Activated CD4-positive, alpha-beta memory T cell treated with anti-CD3 and anti-CD28 coated beads for 36 hours (primary cell): ENCODE measurements around the gene TCEA3. TPM values are rescaled to one million over a fixed set of nuclear protein-coding genes. Genes with fewer than 3 reads are reported as not detected.

Experiments used
- CTCF ChIA-PET: fragments of 350-600 bp; sonication (Branson Sonifier 250); formaldehyde crosslinking; loops from one replicate; lab custom pipeline; 2021; ENCODE audit warnings: antibody characterized with exemption, inconsistent platforms; lab: Charles Lee
- POLR2A ChIA-PET: fragments of 350-600 bp; sonication (Branson Sonifier 250); formaldehyde crosslinking; loops from one replicate; lab custom pipeline; 2021; ENCODE audit warnings: antibody characterized with exemption; lab: Charles Lee
- DNase-seq: peaks from one replicate; pipeline ENCODE4 v3.0.0-alpha.2; 2020
- H3K27ac Mint-ChIP-seq: one replicate; pipeline ENCODE4 v1.8.0; 2021; ENCODE audit warnings: mixed read lengths
- H3K27me3 Mint-ChIP-seq: one replicate; pipeline ENCODE4 v1.8.0; 2021; ENCODE audit warnings: mixed read lengths
- H3K36me3 Mint-ChIP-seq: one replicate; pipeline ENCODE4 v1.8.0; 2021; ENCODE audit warnings: mixed read lengths
- H3K4me1 Mint-ChIP-seq: one replicate; pipeline ENCODE4 v1.8.0; 2021; ENCODE audit warnings: low read depth, mixed read lengths
- H3K4me3 Mint-ChIP-seq: one replicate; pipeline ENCODE4 v1.8.0; 2021; ENCODE audit warnings: mild to moderate bottlenecking, mixed read lengths
- H3K9me3 Mint-ChIP-seq: one replicate; pipeline ENCODE4 v1.8.0; 2021; ENCODE audit warnings: mixed read lengths
- intact Hi-C: fragments of 100-400 bp; cut with micrococcal nuclease; formaldehyde crosslinking; loops from one replicate; pipeline ENCODE4 v1.15.1; 2023
- total RNA-seq, 2 experiments: library from RNA; stranded (reverse); gene quantifications; one replicate each; pipeline ENCODE4 v1.2.3, GENCODE V29; 2021

TCEA3 gene
- total RNA-seq, 2 experiments from 2014 or later: 4.4 to 4.5 TPM

GRCh38 chr1:23444104-23444533, 19.6 kb upstream of the TCEA3 start:
- no peaks in the 10 kb centered on the region for H3K36me3 Mint-ChIP-seq
- no peaks in the 10 kb centered on the region for H3K27me3 Mint-ChIP-seq
- ChIA-PET POLR2A (no interaction called here), CTCF (no interaction called here)
- H3K4me3 Mint-ChIP-seq: no peak overlapping the region
- intact Hi-C loops: no loop called here
- H3K4me1 Mint-ChIP-seq: no peaks in the 10 kb centered on the region
- H3K9me3 Mint-ChIP-seq: no peaks in the 10 kb centered on the region
- H3K27ac Mint-ChIP-seq: no peak overlapping the region
- DNase-seq: no peak

GRCh38 chr1:23442751-23443150, 18.2 kb upstream of the TCEA3 start:
- ChIA-PET CTCF (interaction anchor here (0.8 kb wide), 1 partner anchor 54 kb away, joined by 3 read pairs; no protein-coding TSS in a partner anchor), POLR2A (no interaction called here)
- intact Hi-C loops: no loop called here
- Mint-ChIP-seq H3K36me3 (no peaks in the 10 kb centered on the region), H3K4me1 (no peaks in the 10 kb centered on the region), H3K27me3 (no peaks in the 10 kb centered on the region), H3K27ac (no peak overlapping the region), H3K9me3 (no peaks in the 10 kb centered on the region), H3K4me3 (no peak overlapping the region)
- no peak for DNase-seq

- CTCF ChIA-PET: interaction anchor here (0.6 to 0.9 kb wide), 3 partner anchors 38 to 310 kb away, joined by 3 read pairs; no protein-coding TSS in a partner anchor
- Mint-ChIP-seq H3K27ac (no peak overlapping the region), H3K27me3 (no peaks in the 10 kb centered on the region), H3K9me3 (no peaks in the 10 kb centered on the region), H3K36me3 (no peaks in the 10 kb centered on the region), H3K4me1 (no peaks in the 10 kb centered on the region), H3K4me3 (no peak overlapping the region)
- no peak for DNase-seq
- intact Hi-C loops: no loop called here
- POLR2A ChIA-PET: no interaction called here
These were observed 17.0 kb upstream of the TCEA3 start for GRCh38 chr1:23441446-23442148.

GRCh38 chr1:23438545-23438944, 14.0 kb upstream of the TCEA3 start:
- Mint-ChIP-seq H3K4me1 (no peaks in the 10 kb centered on the region), H3K9me3 (no peaks in the 10 kb centered on the region), H3K4me3 (no peak overlapping the region), H3K36me3 (no peaks in the 10 kb centered on the region), H3K27ac (no peak overlapping the region), H3K27me3 (no peaks in the 10 kb centered on the region)
- no peak for DNase-seq
- intact Hi-C loops: no loop called here
- ChIA-PET CTCF (no interaction called here), POLR2A (no interaction called here)

GRCh38 chr1:23437355-23437664, 12.8 kb upstream of the TCEA3 start:
- no peak overlapping the region for H3K4me3 Mint-ChIP-seq
- H3K9me3 Mint-ChIP-seq: no peaks in the 10 kb centered on the region
- CTCF ChIA-PET: no interaction called here
- no peaks in the 10 kb centered on the region for H3K36me3 Mint-ChIP-seq
- intact Hi-C loops: no loop called here
- no peak for DNase-seq
- POLR2A ChIA-PET: no interaction called here
- H3K27me3 Mint-ChIP-seq: no peaks in the 10 kb centered on the region
- no peak overlapping the region for H3K27ac Mint-ChIP-seq
- no peaks in the 10 kb centered on the region for H3K4me1 Mint-ChIP-seq

GRCh38 chr1:23436520-23437354, 12.2 kb upstream of the TCEA3 start:
- no peaks in the 10 kb centered on the region for H3K36me3 Mint-ChIP-seq
- H3K4me3 Mint-ChIP-seq: no peak overlapping the region
- intact Hi-C loops: no loop called here
- CTCF ChIA-PET: no interaction called here
- DNase-seq: peak; percentile 39
- H3K27ac Mint-ChIP-seq: no peak overlapping the region
- POLR2A ChIA-PET: no interaction called here
- no peaks in the 10 kb centered on the region for H3K27me3 Mint-ChIP-seq
- no peaks in the 10 kb centered on the region for H3K9me3 Mint-ChIP-seq
- no peaks in the 10 kb centered on the region for H3K4me1 Mint-ChIP-seq

- intact Hi-C loops: no loop called here
- DNase-seq: no peak
- Mint-ChIP-seq H3K27ac (no peak overlapping the region), H3K4me1 (no peaks in the 10 kb centered on the region), H3K36me3 (no peaks in the 10 kb centered on the region), H3K9me3 (no peaks in the 10 kb centered on the region), H3K4me3 (no peak overlapping the region), H3K27me3 (no peaks in the 10 kb centered on the region)
- POLR2A ChIA-PET: no interaction called here
- CTCF ChIA-PET: no interaction called here
These were observed 9.8 kb upstream of the TCEA3 start for GRCh38 chr1:23434260-23434775.

GRCh38 chr1:23433122-23433521, 8.6 kb upstream of the TCEA3 start:
- no peaks in the 10 kb centered on the region for H3K4me1 Mint-ChIP-seq
- intact Hi-C loops: no loop called here
- no peak overlapping the region for H3K27ac Mint-ChIP-seq
- no peaks in the 10 kb centered on the region for H3K9me3 Mint-ChIP-seq
- ChIA-PET POLR2A (no interaction called here), CTCF (no interaction called here)
- H3K27me3 Mint-ChIP-seq: no peaks in the 10 kb centered on the region
- DNase-seq: no peak
- H3K36me3 Mint-ChIP-seq: no peaks in the 10 kb centered on the region
- no peak overlapping the region for H3K4me3 Mint-ChIP-seq

- ChIA-PET CTCF (interaction anchor here (0.6 kb wide), 1 partner anchor 31 kb away, joined by 3 read pairs; no protein-coding TSS in a partner anchor), POLR2A (no interaction called here)
- intact Hi-C loops: no loop called here
These were observed 6.9 kb upstream of the TCEA3 start for GRCh38 chr1:23431431-23431830.

GRCh38 chr1:23430803-23431202, 6.3 kb upstream of the TCEA3 start:
- no peak overlapping the region for H3K27ac Mint-ChIP-seq
- no peaks in the 10 kb centered on the region for H3K4me1 Mint-ChIP-seq
- POLR2A ChIA-PET: no interaction called here
- CTCF ChIA-PET: interaction anchor here (0.6 kb wide), 1 partner anchor 31 kb away, joined by 3 read pairs; no protein-coding TSS in a partner anchor
- H3K27me3 Mint-ChIP-seq: no peaks in the 10 kb centered on the region
- H3K36me3 Mint-ChIP-seq: no peaks in the 10 kb centered on the region
- no peak for DNase-seq
- H3K9me3 Mint-ChIP-seq: no peaks in the 10 kb centered on the region
- no peak overlapping the region for H3K4me3 Mint-ChIP-seq
- intact Hi-C loops: no loop called here

More at GRCh38 chr1:23431431-23431830, 6.9 kb upstream of the TCEA3 start:
- no peaks in the 10 kb centered on the region for H3K9me3 Mint-ChIP-seq
- no peak for DNase-seq
- no peak overlapping the region for H3K4me3 Mint-ChIP-seq
- no peaks in the 10 kb centered on the region for H3K4me1 Mint-ChIP-seq
- no peaks in the 10 kb centered on the region for H3K36me3 Mint-ChIP-seq
- H3K27me3 Mint-ChIP-seq: no peaks in the 10 kb centered on the region
- no peak overlapping the region for H3K27ac Mint-ChIP-seq

- H3K4me1 Mint-ChIP-seq: peaks cover 9% of the 10 kb centered on the region
- DNase-seq: no peak
- intact Hi-C loops: no loop called here
- no peak overlapping the region for H3K27ac Mint-ChIP-seq
- ChIA-PET CTCF (no interaction called here), POLR2A (no interaction called here)
- H3K27me3 Mint-ChIP-seq: peaks cover 4% of the 10 kb centered on the region
- no peaks in the 10 kb centered on the region for H3K36me3 Mint-ChIP-seq
- no peaks in the 10 kb centered on the region for H3K9me3 Mint-ChIP-seq
- no peak overlapping the region for H3K4me3 Mint-ChIP-seq
These were observed 3.8 kb upstream of the TCEA3 start for GRCh38 chr1:23428136-23428905.

- Mint-ChIP-seq H3K9me3 (no peaks in the 10 kb centered on the region), H3K27ac (no peak overlapping the region), H3K4me1 (peaks cover 17% of the 10 kb centered on the region), H3K36me3 (no peaks in the 10 kb centered on the region), H3K27me3 (peaks cover 5% of the 10 kb centered on the region), H3K4me3 (no peak overlapping the region)
- CTCF ChIA-PET: no interaction called here
- intact Hi-C loops: no loop called here
- DNase-seq: no peak
- POLR2A ChIA-PET: no interaction called here
These were observed 3.0 kb upstream of the TCEA3 start for GRCh38 chr1:23427550-23427949.
